Measurements from ENCODE around the gene POLR2E. TPM values are rescaled to one million over a fixed set of nuclear protein-coding genes. Genes with fewer than 3 reads are reported as not detected.

POLR2E gene
- total and polyA plus RNA-seq, 2 of the 8 experiments (the other 6 are each of a cell fraction or from before 2014, with no cell fraction given) = 281 to 381 TPM

GRCh38 chr19:1072371-1073015 is 22.7 kb downstream of the POLR2E start:
- H3K23ac ChIP-seq (ENCODE audit: insufficient read length) = no peak overlapping the region
- peaks cover 1 to 8% of the 10 kb centered on the region in 2 experiments for H4K20me1 ChIP-seq (replicated peaks in 1 of 2; ENCODE audit: control insufficient read depth in 1 of 2, insufficient read depth in 2 of 2, low read length in 2 of 2)
- no peaks in the 10 kb centered on the region for H3K79me2 ChIP-seq (ENCODE audit: control insufficient read depth in 1 of 2, insufficient read depth in 2 of 2, low read length in 2 of 2)
- H3K9me3 ChIP-seq (ENCODE audit: insufficient read depth in 2 of 2, low read depth in 1 of 2, low read length in 1 of 2) = no peaks in the 10 kb centered on the region
- H3K9ac ChIP-seq (replicated peaks in 1 of 4; ENCODE audit: extremely low read depth in 1 of 4, low read depth in 3 of 4, low read length in 3 of 4) = no peak overlapping the region
- no peak overlapping the region for H3K4ac ChIP-seq (replicated peaks; ENCODE audit: insufficient read length, low read depth, low read length)
- TF ChIP-seq, protein P1, sequence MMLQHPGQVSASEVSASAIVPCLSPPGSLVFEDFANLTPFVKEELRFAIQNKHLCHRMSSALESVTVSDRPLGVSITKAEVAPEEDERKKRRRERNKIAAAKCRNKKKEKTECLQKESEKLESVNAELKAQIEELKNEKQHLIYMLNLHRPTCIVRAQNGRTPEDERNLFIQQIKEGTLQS (IDR thresholded peaks at IDR 0.05; ENCODE audit: insufficient read depth, low read depth, low read length) = no peak
- TF ChIP-seq KDM1A (IDR thresholded peaks at IDR 0.05; ENCODE audit: borderline replicate concordance, low read length) = peak; percentile 90; the same call in 1 of the 2 replicates
- CTCF ChIA-PET (ENCODE audit: partially characterized antibody) = interaction anchor here (1.0 to 3.7 kb wide), 9 partner anchors 8 to 172 kb away, joined by 3 to 24 read pairs (median 4); partner anchors contain the start of gene ABCA7
- peaks cover 5% of the 10 kb centered on the region for H3K79me1 ChIP-seq (ENCODE audit: low read depth, low read length)
- H4K5ac ChIP-seq (ENCODE audit: insufficient read length, low read depth, low read length) = no peak overlapping the region
- H3K36me3 ChIP-seq (ENCODE audit: control insufficient read depth in 2 of 4, insufficient read depth in 4 of 4, low read length in 3 of 4) = peaks cover 0 to 20% (median 3%) of the 10 kb centered on the region in 4 experiments; a peak in 2 of 8 replicates
- H3K14ac ChIP-seq (ENCODE audit: insufficient read length) = no peak overlapping the region
- H3K4me1 ChIP-seq (replicated peaks in 1 of 4; ENCODE audit: control insufficient read depth in 3 of 4, insufficient read depth in 4 of 4, low read length in 3 of 4) = peaks cover 0 to 6% (median 1%) of the 10 kb centered on the region in 4 experiments; a peak in 4 of 7 replicates
- no peak overlapping the region; the same call in 1 of the 2 replicates for H4K8ac ChIP-seq (ENCODE audit: extremely low read depth, insufficient read depth, low read length)
- no peak overlapping the region for H2AFZ ChIP-seq (ENCODE audit: low read length)
- H3K27me3 ChIP-seq (replicated peaks in 1 of 4; ENCODE audit: control insufficient read depth in 3 of 4, extremely low read depth in 1 of 4, insufficient read depth in 3 of 4, low read length in 3 of 4) = peaks cover 0 to 7% (median 3%) of the 10 kb centered on the region in 4 experiments; a peak in 4 of 7 replicates
- no peak overlapping the region for H2BK20ac ChIP-seq (ENCODE audit: low read length)
- POLR2A ChIA-PET (ENCODE audit: partially characterized antibody) = interaction anchor here (0.6 to 7.1 kb wide), 14 partner anchors 8 to 197 kb away, joined by 3 to 52 read pairs (median 6); partner anchors contain the start of genes ABCA7, CIRBP and CNN2
- peak overlapping the region in 1 of 2 experiments; percentile 64; a peak in 1 of 4 replicates for H3K4me2 ChIP-seq (ENCODE audit: insufficient read depth in 1 of 2, low read depth in 2 of 2, low read length in 2 of 2)
- no peak overlapping the region for H4K91ac ChIP-seq (replicated peaks; ENCODE audit: insufficient read length, low read length)
- peaks cover 3% of the 10 kb centered on the region; the same call in 1 of the 2 replicates for H3K23me2 ChIP-seq (ENCODE audit: low read depth, low read length)
- no peak overlapping the region for H2BK120ac ChIP-seq (replicated peaks; ENCODE audit: low read depth, low read length)
- H2BK12ac ChIP-seq (ENCODE audit: low read depth, low read length) = 0 out of 2 replicates have a peak overlapping the region, but pooled peaks have one; percentile 17
- H2BK15ac ChIP-seq (ENCODE audit: low read length) = no peak overlapping the region
- peak overlapping the region; percentile 24; the same call in 1 of the 2 replicates for H2AK5ac ChIP-seq (ENCODE audit: low read depth, low read length)
- H3K27ac ChIP-seq (ENCODE audit: low read depth, low read length) = no peak overlapping the region
- no peak overlapping the region for H3K18ac ChIP-seq (ENCODE audit: extremely low read depth, low read length)
- no peak overlapping the region for H3K4me3 ChIP-seq (ENCODE audit: extremely low read depth in 1 of 4, insufficient read depth in 2 of 4, low read depth in 3 of 4, low read length in 4 of 4)
- DNase-seq (ENCODE audit: low read depth in 1 of 2, low spot score in 2 of 2) (no peak), FAIRE-seq (no peak)
- WGBS, 2 experiments (ENCODE audit: extremely low coverage in 1 of 2, insufficient coverage in 1 of 2, insufficient read length in 1 of 2, insufficient replicate concordance in 2 of 2, low coverage in 1 of 2, low lambda C conversion rate in 2 of 2, missing lambda C conversion rate in 1 of 2) = 93% methylated on average over 11 of the region's 11 CpGs; no CpG with 5 or more reads in 1 of the 2 experiments
- H2BK5ac ChIP-seq (ENCODE audit: low read depth, low read length) = no peak overlapping the region
- H3K56ac ChIP-seq (replicated peaks; ENCODE audit: insufficient read length, low read depth, low read length) = no peak overlapping the region
